ENCODE data around the gene SLC16A5.
"Not testable (repeated sequence)": the region's sequence is repeated elsewhere in the genome, so short reads cannot be mapped to it uniquely, and the experiment has no call there.

SLC16A5 gene

DNA sequence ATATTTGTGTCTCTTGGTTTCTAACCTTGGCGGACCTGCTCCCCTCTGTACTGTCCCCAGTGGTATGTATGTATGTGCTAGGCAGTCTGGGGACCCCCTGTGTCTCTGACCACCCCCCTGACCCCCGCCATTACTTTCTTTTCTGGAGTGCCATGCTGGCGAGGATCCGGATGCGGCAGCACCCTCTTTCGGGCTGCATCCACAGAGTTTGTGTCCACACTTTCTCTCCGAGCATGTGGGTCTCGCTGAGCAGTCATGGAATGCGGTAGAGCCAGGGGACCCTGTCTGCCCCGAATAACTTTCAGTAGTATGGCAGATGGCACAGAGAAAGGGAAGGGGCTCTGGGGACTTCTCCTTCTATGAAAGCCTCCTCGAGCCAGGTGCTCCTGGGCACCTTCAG is 23.7 kb upstream of the SLC16A5 start:
- DNase-seq (ENCODE audit: low spot score) = no peak

DNA sequence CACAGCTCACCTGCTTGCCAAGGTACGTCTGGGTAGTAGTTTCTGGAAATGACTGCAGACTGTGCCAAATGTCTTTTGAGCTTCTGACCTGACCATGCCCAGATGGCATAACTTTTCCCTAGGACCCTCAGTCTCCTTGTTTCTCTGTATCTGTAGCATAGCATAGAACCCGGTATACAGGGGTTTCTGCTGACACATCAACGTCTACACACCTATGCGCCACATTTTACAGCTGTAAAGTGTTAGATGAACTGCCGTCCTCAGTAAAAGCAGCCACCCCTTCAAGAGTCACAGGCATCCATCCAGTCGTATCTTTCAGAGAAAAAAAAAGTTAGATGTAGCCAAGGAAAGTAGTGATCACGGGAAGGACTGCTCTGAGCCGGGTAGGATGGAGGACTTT is 23.3 kb upstream of the SLC16A5 start:
- DNase-seq (ENCODE audit: low spot score) = no peak

DNA sequence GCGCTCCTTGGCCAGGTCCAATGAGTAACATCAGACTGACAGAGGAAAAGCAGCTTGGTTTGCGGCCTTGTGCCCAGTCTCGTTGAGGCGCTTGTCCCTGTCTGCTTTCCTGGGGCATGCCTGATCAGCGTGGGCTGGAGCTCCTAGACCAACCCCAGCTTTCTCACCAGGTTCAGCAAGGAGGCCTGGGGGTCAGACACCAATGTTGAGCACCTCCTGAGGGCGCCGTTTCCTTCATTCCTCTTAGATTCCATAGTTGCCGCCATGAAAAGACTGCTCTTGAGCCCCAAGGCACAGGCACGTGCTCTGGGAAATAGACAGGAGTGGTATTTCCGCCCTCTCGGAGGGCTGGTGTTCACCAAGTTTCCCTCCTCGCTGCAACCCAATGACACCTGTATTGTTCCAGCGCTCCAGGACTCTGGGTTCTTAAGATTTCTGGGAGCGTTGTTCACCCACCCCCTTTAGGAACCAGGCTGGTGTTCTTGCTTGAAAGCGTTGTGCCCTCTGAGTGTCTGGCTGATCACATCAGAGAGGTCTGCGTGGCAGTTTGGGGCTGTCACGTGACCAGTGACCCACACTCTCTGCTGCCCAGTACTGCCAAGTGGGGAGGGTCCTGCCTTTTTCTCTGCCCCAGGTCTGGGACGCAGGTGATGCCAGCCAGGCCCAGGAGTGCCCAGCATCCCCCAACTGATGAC is 22.7 kb upstream of the SLC16A5 start:
- DNase-seq (ENCODE audit: low spot score) = no peak

DNA sequence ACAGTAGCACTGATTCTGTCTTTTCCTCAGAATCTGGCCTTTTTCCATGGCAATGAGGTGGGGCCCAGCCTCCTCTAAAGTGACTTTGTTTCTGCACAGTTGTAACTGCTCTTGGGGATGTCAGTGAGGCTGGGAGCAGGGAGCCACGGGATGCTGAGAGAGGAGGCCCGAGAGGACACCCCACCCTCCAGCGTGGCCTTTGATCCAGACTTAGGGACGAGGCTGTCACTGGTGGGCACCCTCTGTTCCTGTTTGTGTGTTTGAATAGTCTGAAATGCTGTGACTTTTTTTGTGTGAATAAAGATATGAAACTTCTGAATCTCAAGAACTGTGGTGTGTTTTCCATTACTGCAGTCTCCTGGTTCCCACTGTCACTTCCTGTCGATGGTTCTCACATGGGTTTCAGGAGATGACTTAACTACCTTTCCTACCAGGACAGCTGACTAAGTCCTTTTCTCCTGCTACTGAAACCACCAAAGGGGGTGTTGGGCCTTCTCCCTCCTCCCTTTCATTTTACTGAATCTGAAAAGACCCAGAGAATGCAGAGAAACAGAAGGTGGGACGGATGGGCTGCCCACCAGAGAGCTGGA is 22.1 kb upstream of the SLC16A5 start:
- no peak for DNase-seq (ENCODE audit: low spot score)

DNA sequence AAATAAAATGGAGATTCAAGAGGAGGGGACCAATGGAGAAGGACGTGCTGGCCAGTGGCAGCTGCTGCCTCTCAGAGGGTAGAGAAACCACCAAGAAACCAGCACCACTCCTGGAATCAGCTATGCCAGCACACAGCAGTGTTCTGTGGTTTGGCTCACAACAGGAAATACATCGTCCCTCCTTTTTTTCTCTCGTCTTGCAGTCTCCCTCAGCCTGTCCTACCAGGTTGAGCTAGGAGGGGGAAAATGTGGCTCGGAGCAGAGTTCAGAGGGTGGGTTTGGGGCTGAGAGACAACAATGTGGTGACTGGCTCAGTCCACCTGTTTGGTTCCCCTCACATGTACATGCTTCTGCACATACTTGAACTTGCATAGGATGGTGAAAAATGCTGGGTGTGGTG is 19.9 kb upstream of the SLC16A5 start:
- DNase-seq (ENCODE audit: low spot score) = no peak

DNA sequence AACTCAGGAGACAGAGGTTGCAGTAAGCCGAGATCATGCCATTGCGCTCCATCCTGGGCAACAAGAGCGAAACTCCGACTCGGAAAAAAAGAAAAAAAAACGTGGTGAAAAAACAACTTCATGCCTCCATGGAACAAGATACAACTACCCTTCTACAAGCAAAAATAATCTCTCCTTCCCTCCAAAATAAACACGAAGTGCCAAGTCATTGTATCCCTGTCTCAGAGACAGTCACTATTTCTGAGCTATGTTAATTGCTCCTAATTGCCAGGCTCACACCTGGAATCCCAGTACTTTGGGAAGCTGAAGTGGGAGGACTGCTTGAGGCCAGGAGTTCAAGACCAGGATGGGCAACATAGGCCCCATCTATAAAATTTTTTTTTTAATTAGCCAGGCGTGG is 19.0 kb upstream of the SLC16A5 start:
- no peak for DNase-seq (ENCODE audit: low spot score)

DNA sequence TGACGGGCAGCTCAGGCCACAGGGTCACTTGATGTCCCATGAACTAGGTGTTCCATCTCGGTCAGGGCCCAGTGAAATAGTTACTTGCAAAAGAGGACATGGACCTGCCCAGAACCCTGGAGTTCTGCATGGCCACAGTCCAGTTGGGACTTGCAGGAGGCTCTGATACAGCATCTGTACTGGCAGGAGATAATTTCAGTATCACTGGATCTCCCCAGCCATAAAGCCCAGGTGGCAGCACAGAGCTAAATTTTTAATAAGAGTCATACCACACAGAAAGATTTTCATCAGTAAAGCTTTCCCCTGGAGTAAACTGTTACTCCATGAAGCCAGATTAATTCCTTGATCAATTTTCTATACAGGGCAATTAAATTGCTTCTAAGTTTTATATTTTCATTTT is 18.0 kb upstream of the SLC16A5 start:
- DNase-seq (ENCODE audit: low spot score) = no peak

DNA sequence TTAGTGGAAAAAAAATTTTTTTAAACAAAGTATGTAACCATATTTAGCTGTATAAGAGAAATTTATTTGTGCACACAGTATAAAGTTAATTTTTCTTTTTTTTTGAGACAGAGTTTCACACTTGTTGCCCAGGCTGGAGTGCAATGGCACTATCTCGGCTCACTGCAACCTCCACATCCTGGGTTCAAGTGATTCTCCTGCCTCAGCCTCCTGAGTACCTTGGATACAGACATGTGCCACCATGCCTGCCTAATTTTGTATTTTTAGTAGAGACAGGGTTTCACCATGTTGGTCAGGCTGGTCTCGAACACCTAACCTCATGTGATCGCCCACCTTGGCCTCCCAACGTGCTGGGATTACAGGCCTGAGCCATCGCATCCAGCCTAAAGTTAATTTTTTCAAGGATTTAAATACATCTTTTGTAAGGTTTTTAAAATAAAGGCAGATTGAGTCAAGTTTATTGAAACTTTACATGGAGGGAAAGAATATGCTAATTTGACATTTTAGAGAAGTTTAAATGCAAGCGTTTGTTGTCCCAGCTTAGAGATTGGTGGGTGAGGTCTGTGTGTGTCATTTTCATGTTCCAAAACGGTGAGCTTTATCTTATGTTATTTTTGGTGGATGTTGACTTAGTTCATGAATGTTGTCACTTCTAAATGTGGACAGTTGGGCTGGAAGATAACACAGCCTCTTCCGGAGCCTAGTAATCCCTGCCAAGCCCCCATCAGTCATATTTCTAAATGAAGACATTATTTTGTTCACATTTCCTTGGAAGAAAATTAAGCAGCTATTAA is 16.1 kb upstream of the SLC16A5 start:
- DNase-seq (ENCODE audit: low spot score) = not testable (repeated sequence)

DNA sequence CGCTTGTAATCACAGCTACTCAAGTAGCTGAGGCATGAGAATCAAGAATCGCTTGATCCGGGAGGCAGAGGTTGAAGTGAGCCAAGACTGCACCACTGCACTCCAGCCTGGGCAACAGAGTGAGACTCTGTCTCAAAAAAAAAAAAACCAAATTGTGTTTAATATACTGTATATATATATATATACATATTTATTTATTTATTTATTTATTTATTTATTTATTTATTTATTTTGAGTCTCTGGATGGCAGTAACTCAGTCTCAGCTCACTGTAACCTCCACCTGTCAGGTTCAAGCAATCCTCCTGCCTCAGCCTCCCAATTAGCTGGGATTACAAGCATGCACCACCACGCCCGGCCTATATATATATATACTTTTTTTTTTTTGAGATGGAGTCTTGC is 14.8 kb upstream of the SLC16A5 start:
- not testable (repeated sequence) for DNase-seq (ENCODE audit: low spot score)

DNA sequence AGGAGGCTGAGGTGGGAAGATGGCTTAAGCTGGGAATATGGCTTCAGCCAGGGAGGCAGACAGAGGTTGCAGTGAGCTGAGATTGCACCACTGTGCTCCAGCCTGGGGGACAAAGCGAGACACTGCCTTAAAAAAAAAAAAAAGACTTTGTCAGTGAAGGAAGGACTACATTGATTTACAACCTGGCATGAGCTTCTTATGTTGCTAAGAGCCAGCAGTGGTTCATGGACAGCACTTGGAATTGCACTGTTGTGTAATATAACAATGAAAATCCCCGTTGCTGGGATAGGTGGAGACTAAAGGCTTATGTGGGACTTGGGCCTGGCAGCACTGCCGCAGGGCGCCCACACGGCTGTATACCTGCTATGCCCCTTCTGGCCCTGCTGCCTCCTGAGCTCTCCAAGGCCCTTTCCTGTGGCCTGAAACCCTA is 14.1 kb upstream of the SLC16A5 start:
- no peak for DNase-seq (ENCODE audit: low spot score)

DNA sequence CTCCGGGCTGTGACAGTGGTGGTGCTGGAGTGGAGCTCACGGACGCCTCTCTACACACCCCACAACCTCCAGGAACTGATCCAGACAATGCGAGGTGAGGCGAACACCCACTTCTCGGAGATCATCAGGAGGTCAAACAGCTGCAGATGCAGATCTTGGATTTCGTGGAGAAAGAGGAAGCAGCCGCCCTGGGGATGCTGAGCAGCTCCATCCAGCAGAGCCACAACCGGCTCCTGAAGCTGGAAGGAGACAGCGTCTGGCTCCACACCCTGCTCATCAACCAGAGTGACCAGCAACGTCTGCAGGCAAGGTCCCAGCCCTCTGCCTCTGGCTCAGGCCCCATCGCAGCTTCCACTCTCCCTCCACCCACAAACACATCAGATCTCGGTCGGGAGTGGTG is 13.2 kb upstream of the SLC16A5 start:
- no peak for DNase-seq (ENCODE audit: low spot score)

DNA sequence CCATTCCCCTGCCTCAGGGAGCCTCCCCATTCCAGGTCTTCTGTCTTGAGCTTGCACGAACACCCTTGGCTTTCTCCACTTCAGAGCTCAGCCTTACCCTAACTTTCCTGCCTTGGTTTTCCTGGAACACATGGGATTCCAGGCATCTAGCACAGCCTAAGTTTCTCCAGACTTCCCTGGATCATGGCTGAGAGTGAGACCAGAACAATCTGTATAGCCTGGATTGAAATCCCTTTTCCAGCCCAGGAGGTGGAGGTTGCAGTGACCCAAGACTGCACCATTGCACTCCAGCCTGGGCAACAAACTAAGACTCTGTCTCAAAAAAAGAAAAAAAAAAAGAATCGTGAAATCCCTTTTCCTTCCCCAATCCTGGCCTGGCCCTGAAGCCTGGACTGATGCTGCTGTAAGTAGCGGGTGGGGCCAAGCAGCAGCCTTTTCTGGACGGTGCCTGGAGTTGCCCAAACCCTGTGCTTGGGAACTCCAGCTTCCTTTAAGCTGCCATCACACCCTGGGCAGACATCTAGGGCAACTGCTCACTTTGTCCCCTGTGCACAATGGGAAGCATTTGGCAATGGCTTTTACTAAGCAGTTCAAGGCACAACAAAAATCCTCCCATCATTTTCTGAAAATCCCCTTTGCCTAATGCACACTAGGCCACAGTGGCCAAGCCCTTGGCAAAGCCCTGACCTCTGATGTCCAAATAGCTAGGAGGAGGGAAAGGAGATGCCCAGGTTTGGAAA is 12.0 kb upstream of the SLC16A5 start:
- DNase-seq (ENCODE audit: low spot score) = no peak

DNA sequence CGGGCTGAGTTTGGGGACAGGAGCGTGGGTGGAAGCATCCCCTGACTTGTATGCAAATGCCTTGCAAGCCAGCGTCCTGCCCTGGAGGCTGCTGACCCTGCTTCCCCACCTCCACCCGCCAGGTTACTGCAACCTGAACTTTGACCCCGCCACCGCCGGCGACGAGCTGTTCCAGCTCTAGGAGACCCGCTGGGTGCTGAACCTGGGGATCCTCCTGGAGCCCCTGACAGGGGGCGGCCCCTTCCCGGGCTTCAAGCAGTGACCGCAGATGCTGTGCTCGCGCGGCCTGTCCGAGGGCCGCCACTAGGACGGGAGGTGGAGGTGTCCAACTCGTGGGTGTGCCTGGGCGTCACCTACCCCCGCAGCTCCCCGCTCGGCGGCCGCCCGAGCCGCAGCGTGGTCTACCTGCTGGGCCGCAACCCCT is 10.7 kb upstream of the SLC16A5 start:
- DNase-seq (ENCODE audit: low spot score) = no peak

DNA sequence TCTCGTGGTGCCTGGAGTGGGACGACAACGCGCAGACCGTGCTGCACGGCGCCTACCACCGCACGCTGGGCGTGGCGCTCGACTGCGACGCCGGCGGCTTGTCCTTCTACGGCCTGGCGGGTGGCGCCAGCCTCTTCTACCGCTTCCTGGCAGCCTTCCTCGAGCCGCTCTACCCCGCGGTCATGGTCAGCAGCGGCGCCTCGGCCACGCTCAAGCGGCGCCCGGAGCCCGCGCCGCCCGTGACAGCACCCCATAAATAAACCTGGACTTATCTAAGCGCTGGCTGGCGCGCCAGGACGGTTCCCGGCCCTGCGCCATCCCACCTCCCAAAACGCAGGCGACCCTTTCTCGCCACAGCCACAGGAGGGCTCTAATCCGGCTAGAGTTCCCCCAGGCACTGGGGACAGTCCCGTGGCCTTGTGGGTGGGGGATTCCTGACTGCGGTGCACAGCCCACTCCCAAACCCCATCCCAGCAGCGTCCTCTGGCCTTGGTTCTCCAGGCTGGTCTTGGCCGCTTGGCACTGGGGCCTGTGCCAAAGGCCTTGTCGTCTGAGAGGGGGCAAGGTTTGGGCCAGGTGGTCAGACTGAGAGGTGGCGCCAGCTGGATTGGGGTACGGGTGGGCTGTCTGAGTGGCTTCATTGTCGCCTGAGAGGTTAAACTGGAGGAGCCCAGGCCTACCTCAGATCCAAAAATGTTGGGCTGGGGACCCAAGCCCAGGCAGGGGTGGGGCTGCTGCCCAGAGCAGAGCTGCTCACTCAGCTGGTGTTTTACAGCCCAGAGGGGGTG is 10.1 kb upstream of the SLC16A5 start:
- DNase-seq (ENCODE audit: low spot score) = peak; percentile 63

DNA sequence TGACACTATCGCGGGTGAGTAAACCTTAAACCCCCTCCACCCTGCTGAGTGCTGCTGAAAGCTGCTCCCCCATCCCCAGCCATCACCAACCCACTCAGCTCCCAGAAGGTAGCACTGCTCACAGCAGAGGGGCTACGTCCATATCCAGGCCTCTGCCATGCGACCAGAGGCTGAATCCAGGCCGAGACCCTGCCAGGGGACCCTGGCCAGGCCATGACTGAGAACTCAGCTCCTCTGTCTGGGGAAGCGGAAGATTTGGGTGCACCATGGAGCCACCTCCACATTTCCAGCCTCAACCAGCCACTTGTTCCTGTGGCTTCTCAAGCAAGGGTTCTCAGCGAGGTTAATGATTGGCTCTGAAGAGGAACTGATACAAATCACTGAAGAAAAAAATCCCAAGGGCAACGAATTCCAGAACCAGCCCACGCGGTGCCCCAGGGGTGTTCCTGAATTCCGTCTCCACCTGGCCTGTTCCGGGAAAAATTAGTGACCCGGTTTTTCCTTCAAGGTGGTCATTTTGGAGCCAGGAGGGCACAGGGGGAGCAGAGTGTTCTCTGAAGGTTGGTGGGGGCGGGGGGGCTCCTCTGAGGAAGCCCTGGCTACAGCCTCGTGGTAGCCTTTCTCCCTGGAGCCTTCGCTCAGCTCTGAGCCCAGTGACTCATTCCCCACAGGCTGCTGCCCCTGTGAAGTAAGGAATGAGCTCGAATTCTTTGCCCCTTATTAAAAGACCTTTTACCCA is 9.3 kb upstream of the SLC16A5 start:
- DNase-seq (ENCODE audit: low spot score) = no peak

DNA sequence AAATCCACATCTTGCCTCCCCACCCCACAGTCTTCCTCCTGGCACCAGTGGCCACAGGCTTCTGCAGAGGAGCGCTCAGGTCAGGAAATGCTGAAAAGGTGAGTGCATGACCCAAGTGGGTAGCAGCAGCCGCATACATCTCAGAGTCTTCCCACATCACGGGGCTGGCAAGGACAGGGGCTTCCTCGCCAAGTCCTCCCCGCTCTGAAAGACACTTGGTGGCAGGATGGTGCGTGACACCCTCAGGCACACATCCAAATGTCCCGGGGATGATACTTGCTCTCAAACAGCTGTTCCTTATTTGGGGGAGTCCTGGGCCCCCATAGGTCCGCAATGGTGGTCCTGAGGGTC is 8.8 kb upstream of the SLC16A5 start:
- DNase-seq (ENCODE audit: low spot score) = no peak

DNA sequence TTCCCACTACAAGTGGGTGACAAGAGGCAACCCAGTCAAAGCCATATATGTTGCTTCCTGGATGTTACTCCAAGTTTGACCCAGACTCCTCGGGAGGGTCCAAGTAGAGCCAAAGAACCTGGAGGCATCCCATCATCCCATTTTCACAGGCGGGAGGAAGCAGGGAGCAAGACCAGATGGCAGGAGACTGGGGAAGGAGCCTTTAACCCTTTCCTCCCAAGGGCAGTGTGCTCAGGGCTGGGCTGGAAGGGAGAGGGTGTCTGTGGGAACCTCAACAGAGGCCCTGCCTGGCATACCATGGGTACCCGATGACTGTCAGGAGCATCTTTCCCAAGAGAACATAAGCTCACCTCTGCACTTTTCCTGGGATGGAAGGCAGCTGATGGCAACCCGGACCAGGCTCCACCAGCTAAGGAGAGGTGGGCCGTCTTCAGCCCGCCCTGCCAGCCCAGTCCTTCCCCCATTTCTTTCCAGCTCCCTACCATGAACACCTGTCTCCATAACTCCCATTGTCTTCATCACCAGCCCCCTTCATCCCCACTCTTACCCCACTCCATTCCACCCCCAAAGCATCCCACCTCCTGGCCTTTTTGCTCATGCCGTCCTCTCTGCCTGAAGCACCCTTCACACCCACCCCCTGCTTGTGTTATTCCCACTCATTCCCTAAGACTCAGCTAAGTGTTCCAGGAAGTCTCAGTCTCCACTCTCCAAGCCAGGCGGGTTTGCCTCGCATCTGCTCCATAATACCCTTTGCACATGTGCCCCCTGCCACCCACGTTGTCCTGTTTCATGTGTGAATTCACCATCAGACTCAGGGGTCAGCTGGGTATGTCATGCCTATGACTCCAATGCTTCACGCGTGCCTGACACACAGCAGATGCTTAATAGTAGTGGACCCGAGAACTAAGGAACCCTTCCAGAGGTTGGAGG is 5.9 kb upstream of the SLC16A5 start:
- DNase-seq (ENCODE audit: low spot score) = no peak

DNA sequence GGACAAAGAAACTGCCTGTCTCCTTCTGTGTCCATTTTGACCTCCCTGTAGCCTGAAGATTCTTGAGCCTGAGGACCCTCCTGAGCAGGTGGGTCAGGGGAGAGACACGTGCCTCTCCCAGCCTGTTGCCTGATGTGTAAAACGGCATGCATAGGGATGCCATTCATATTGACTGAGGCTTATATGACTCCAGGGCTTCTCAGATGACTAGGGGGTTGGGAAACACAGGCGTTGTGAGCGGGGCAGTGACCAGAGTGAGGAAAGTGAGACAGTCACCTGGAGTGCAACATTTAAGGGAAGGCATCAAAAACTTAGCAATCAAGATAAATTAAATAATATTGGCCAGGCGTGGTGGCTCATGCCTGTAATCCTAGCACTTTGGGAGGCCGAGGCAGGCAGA is 5.1 kb upstream of the SLC16A5 start:
- DNase-seq (ENCODE audit: low spot score) = no peak

DNA sequence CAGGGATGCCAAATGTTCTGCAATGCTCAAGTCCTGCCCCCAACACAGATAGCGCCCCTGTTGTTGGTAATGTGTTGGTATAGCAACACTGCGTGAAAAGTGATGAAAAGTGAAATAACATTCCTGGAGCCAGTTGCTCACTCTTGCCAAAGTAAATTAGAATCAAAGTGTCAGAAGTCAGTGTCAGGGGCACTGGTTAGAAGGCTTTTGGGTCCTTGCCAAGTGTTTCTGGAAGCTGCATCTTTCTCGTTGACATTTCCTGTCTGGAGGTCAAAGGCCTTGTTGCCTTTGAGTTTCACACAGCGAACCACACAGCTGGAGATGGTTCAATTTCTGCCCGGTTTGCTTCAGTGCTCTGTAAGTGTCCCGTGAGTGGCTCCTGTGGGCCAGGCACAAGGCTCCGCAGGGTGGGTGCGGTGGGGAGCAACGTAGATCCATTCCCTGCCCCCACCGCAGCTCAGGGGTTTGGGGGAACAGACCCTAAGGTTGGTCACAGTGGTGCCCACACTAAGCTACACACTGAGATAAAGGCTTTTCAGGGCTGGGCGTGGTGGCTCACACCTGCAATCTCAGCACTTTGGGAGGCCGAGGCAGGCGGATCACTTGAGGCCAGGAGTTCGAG is 3.6 kb upstream of the SLC16A5 start:
- DNase-seq (ENCODE audit: low spot score) = no peak
